Stomach (tissue), 9 donors: ENCODE measurements around the gene TEDC1. TPM values are rescaled to one million over a fixed set of nuclear protein-coding genes. Genes with fewer than 3 reads are reported as not detected.

ENCODE experiments used
- DNase-seq, 2 donors: peaks; one replicate each; pipeline versions ENCODE4 v3.0.0 to v3.0.0-alpha.2; 2013 to 2019
- H3K27ac ChIP-seq, 5 donors: fragments of 200-600 bp in 4 of 5; sonication (generic) in 4 of 5; one replicate each; pipeline ENCODE4 v1.5.1; 2013 to 2019; ENCODE audit warnings: mild to moderate bottlenecking in 1 of 5, moderate library complexity in 1 of 5
- H3K27me3 ChIP-seq, 3 donors: fragments of 200-600 bp; sonication (generic); one replicate each; pipeline ENCODE4 v1.5.1; 2017 to 2019; ENCODE audit warnings: mixed run types in 1 of 3
- H3K36me3 ChIP-seq, 4 donors: fragments of 200-600 bp; sonication (generic); 1 replicate in 3 of 4; 2 replicates in 1 of 4; pipeline ENCODE4 v1.5.1; 2016 to 2019
- H3K4me1 ChIP-seq, 4 donors: fragments of 200-600 bp; sonication (generic); one replicate each; pipeline ENCODE4 v1.5.1; 2016 to 2019
- H3K4me3 ChIP-seq, 4 donors: fragments of 200-600 bp; sonication (generic) in 3 of 4; one replicate each; pipeline ENCODE4 v1.5.1; 2016 to 2019; ENCODE audit warnings: mild to moderate bottlenecking in 1 of 4
- H3K9me3 ChIP-seq, 4 donors: fragments of 200-600 bp; sonication (generic); one replicate each; pipeline ENCODE4 v1.5.1; 2016 to 2019
- EP300 ChIP-seq: sonication (generic); formaldehyde crosslinking; IDR thresholded peaks from one replicate; pipeline ENCODE4 v1.6.1; 2017; ENCODE audit warnings: antibody characterized with exemption
- POLR2A ChIP-seq, 4 donors: fragments of 450-650 bp; IDR thresholded peaks; one replicate each; pipeline ENCODE4 v1.6.1; 2016; ENCODE audit warnings: antibody characterized with exemption in 4 of 4, control low read depth in 2 of 4, mild to moderate bottlenecking in 1 of 4, moderate library complexity in 1 of 4
- POLR2AphosphoS5 ChIP-seq, 3 donors: sonication (generic); formaldehyde crosslinking; IDR thresholded peaks; one replicate each; pipeline ENCODE4 v1.6.1; 2016; ENCODE audit warnings: antibody characterized with exemption in 3 of 3
- WGBS, 5 donors: extraction: QIAGEN DNeasy Blood & Tissue Kit in 3 of 5; methylation state at CpG; one replicate each; pipeline versions ENCODE4 v1.1.5 to v1.1.7; 2013 to 2018; 5-methylcytosine and 5-hydroxymethylcytosine counted together
- intact Hi-C: fragments of 100-400 bp; cut with DNase I; formaldehyde crosslinking; loops from one replicate; pipeline ENCODE4 v1.15.1; 2023; ENCODE audit warnings: low total_unique reads
- polyA plus RNA-seq, 3 donors: library from polyadenylated mRNA; stranded (reverse); fragments of 200-250 nt; gene quantifications; one replicate each; pipeline ENCODE4 v1.2.3, GENCODE V29; 2013
- total RNA-seq, 5 donors: library from RNA; depleted of rRNA; stranded (reverse); fragments of >200 nt; gene quantifications; one replicate each; pipeline versions ENCODE4 v1.1.0 to v1.2.3, GENCODE V29; 2014 to 2016
- TF ChIP-seq, protein P1 (sequence below), 7 experiments: fragments of 450-650 bp in 4 of 7; fragments of 200-600 bp in 3 of 7; sonication (generic) in 3 of 7; IDR thresholded peaks; one replicate each; pipeline ENCODE4 v1.5.1; 2016 to 2019; ENCODE audit warnings: antibody characterized with exemption in 7 of 7, control low read depth in 2 of 7, mild to moderate bottlenecking in 1 of 7
- donor health status: healthy with polysubstance abuse.
- donor health status: Bipolar disorder and iron deficiency.
- donor health status: healthy.

Gene TEDC1
- total and polyA plus RNA-seq, 8 donors: 3.0 to 167 (median 17.9) TPM

DNA sequence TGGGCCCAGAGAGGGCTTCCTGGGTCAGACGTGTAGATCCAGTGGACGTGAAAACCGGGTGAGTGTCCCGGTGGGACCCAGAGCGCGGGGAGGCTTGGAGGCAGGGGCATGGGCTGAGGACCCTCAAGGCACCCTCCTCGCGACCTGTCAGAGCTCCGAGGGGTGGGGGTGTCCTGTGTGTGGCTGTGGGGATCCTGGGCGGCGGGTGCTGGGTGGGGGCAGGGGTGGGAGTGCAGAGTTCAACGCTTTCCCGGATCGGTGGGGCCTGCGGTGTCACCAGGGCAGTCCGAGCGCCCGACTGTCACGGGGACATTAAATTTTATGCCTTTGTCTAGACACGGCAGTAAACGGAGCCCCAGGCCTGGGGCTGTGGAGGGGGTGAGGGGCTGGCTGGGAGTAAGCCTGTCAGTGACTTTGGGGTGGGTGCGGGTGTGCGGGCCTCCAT, 36.4 kb downstream of the TEDC1 start:
- Histone ChIP-seq H3K27me3 (peaks cover 4 to 64% (median 32%) of the 10 kb centered on the region in 3 donors), H3K4me1 (peaks cover 37 to 46% (median 43%) of the 10 kb centered on the region in 4 donors), H3K27ac (peak overlapping the region in 2 of 5 donors; percentile 70 to 71), H3K36me3 (no peaks in the 10 kb centered on the region), H3K4me3 (peak overlapping the region; percentile 56 to 74 (median 66)), H3K9me3 (no peaks in the 10 kb centered on the region)
- DNase-seq: no peak
- TF ChIP-seq POLR2A (IDR thresholded peaks at IDR 0.05) (no peak), POLR2AphosphoS5 (IDR thresholded peaks at IDR 0.05) (no peak), EP300 (no peak)
- TF ChIP-seq, protein P1, sequence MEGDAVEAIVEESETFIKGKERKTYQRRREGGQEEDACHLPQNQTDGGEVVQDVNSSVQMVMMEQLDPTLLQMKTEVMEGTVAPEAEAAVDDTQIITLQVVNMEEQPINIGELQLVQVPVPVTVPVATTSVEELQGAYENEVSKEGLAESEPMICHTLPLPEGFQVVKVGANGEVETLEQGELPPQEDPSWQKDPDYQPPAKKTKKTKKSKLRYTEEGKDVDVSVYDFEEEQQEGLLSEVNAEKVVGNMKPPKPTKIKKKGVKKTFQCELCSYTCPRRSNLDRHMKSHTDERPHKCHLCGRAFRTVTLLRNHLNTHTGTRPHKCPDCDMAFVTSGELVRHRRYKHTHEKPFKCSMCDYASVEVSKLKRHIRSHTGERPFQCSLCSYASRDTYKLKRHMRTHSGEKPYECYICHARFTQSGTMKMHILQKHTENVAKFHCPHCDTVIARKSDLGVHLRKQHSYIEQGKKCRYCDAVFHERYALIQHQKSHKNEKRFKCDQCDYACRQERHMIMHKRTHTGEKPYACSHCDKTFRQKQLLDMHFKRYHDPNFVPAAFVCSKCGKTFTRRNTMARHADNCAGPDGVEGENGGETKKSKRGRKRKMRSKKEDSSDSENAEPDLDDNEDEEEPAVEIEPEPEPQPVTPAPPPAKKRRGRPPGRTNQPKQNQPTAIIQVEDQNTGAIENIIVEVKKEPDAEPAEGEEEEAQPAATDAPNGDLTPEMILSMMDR (IDR thresholded peaks at IDR 0.05): no peak
- 31 to 45% (median 37%) methylated on average over 17 to 23 of the region's 23 CpGs for WGBS, 5 donors
- intact Hi-C loops: no loop called here

DNA sequence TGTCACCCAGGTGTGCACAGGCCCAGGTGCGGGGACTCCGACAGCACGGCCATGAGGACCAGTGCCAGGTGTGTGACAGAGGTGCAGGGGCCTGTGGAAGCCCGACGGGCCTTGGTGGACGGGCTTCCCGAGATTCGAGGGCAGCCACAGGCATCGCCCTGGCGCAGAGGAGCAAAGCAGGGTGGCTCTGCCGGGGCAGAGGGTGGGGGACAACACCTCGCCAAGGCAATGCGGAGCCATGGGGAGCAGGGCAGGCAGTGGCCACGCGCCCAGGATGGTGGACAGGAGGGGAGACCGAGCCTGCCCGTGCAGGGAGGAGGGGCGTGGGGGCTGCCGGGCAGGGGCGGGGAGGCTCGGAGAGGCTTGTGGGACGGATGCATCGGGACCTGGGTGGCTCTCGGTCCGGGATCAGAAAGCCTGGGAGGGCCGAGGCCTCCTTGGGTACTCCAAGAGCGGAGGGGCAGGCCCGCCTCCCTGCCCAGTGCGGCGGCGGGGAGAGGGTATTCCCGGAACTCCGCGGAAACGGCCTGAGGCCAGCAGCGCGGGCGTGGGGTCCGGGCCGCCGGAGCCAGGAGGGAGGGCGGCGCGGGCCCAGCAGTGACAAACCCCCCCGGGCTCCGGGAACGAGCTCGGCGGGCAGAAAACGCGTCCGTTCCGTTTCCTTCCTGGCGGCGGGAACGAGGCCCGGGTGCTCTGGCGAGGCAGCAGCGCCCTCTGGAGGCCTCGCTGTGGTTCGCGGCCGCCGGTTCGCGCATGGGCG, 37.0 kb downstream of the TEDC1 start:
- 5 to 25% (median 9%) methylated on average over 13 to 67 of the region's 67 CpGs for WGBS, 5 donors
- Histone ChIP-seq H3K9me3 (no peaks in the 10 kb centered on the region), H3K4me3 (peak overlapping the region; percentile 56 to 74 (median 66)), H3K36me3 (no peaks in the 10 kb centered on the region), H3K27me3 (peaks cover 4 to 67% (median 32%) of the 10 kb centered on the region in 3 donors), H3K27ac (peak overlapping the region; percentile 44 to 71 (median 69)), H3K4me1 (peaks cover 37 to 46% (median 43%) of the 10 kb centered on the region in 4 donors)
- intact Hi-C loops: no loop called here
- TF ChIP-seq POLR2AphosphoS5 (IDR thresholded peaks at IDR 0.05): peak in 2 of 3 donors; percentile 52 to 80
- TF ChIP-seq, protein P1 (IDR thresholded peaks at IDR 0.05): peak in 5 of 7 experiments; percentile 60 to 91 (median 81)
- TF ChIP-seq EP300: no peak
- no peak for TF ChIP-seq POLR2A (IDR thresholded peaks at IDR 0.05)
- peak; percentile 83 to 95 for DNase-seq

DNA sequence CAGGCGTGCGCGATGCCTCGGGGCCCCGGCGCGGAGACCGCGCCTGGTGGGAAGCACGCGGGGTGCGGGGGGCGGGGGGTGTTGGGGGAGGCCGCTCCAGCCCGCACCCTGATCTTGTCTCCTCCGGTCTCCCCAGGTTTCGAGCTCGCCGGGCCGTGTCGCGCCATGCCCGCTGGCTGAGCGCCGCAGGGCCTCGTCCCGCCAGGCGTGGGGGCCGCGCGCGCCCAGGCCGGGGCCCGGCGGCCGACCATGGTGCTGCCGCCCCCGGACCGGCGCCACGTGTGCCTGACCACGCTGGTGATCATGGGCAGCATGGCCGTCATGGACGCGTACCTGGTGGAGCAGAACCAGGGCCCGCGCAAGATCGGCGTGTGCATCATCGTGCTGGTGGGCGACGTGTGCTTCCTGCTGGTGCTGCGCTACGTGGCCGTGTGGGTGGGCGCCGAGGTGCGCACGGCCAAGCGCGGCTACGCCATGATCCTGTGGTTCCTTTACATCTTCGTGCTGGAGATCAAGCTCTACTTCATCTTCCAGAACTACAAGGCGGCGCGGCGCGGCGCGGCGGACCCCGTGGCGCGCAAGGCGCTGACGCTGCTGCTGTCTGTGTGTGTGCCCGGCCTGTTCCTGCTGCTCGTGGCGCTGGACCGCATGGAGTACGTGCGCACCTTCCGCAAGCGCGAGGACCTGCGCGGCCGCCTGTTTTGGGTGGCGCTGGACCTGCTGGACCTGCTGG, 37.7 kb downstream of the TEDC1 start:
- intact Hi-C loops: no loop called here
- peaks cover 37 to 46% (median 43%) of the 10 kb centered on the region in 4 donors for H3K4me1 ChIP-seq
- 11 to 26% (median 17%) methylated on average over 29 to 89 of the region's 89 CpGs for WGBS, 5 donors
- no peak for TF ChIP-seq POLR2A (IDR thresholded peaks at IDR 0.05)
- no peak for TF ChIP-seq EP300
- TF ChIP-seq, protein P1 (IDR thresholded peaks at IDR 0.05): peak in 1 of 7 experiments; percentile 14
- H3K36me3 ChIP-seq: no peaks in the 10 kb centered on the region
- no peaks in the 10 kb centered on the region for H3K9me3 ChIP-seq
- peaks cover 4 to 74% (median 32%) of the 10 kb centered on the region in 3 donors for H3K27me3 ChIP-seq
- peak in 1 of 2 donors; percentile 66 for DNase-seq
- peak overlapping the region in 3 of 5 donors; percentile 46 to 71 (median 69) for H3K27ac ChIP-seq
- H3K4me3 ChIP-seq: peak overlapping the region; percentile 56 to 74 (median 66)

DNA sequence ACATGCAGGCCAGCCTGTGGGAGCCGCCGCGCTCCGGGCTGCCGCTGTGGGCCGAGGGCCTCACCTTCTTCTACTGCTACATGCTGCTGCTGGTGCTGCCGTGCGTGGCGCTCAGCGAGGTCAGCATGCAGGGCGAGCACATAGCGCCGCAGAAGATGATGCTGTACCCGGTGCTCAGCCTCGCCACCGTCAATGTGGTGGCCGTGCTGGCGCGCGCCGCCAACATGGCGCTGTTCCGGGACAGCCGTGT, 38.2 kb downstream of the TEDC1 start:
- H3K36me3 ChIP-seq: no peaks in the 10 kb centered on the region
- DNase-seq: no peak
- TF ChIP-seq POLR2AphosphoS5 (IDR thresholded peaks at IDR 0.05): no peak
- no peak for TF ChIP-seq POLR2A (IDR thresholded peaks at IDR 0.05)
- TF ChIP-seq, protein P1 (IDR thresholded peaks at IDR 0.05): no peak
- no peak for TF ChIP-seq EP300
- H3K4me3 ChIP-seq: peak overlapping the region; percentile 56 to 74 (median 66)
- 11 to 38% (median 19%) methylated on average over 7 to 24 of the region's 24 CpGs for WGBS, 5 donors
- no peaks in the 10 kb centered on the region for H3K9me3 ChIP-seq
- intact Hi-C loops: no loop called here
- H3K4me1 ChIP-seq: peaks cover 37 to 46% (median 43%) of the 10 kb centered on the region in 4 donors
- H3K27ac ChIP-seq: peak overlapping the region in 3 of 5 donors; percentile 38 to 47 (median 46)
- H3K27me3 ChIP-seq: peaks cover 4 to 75% (median 32%) of the 10 kb centered on the region in 3 donors
